Rectal smooth muscle tissue (tissue), 1 donor: ENCODE results near the gene MDK.

Source experiments
- H3K27ac ChIP-seq: one replicate; pipeline ENCODE4 v1.7.0; 2013; ENCODE audit warnings: low read depth, low read length, inconsistent platforms
- H3K27me3 ChIP-seq: one replicate; pipeline ENCODE4 v1.7.0; 2013; ENCODE audit warnings: low read length; ENCODE audit not compliant: control insufficient read depth, insufficient read depth
- H3K36me3 ChIP-seq: one replicate; pipeline ENCODE4 v1.7.0; 2013; ENCODE audit warnings: low read length; ENCODE audit not compliant: control insufficient read depth, insufficient read depth
- H3K4me1 ChIP-seq: one replicate; pipeline ENCODE4 v1.7.0; 2013; ENCODE audit warnings: low read length; ENCODE audit not compliant: control insufficient read depth, insufficient read depth
- H3K4me3 ChIP-seq: one replicate; pipeline ENCODE4 v1.7.0; 2013; ENCODE audit warnings: low read length
- H3K9ac ChIP-seq: one replicate; pipeline ENCODE4 v1.7.0; 2013; ENCODE audit warnings: low read length

Gene MDK

DNA sequence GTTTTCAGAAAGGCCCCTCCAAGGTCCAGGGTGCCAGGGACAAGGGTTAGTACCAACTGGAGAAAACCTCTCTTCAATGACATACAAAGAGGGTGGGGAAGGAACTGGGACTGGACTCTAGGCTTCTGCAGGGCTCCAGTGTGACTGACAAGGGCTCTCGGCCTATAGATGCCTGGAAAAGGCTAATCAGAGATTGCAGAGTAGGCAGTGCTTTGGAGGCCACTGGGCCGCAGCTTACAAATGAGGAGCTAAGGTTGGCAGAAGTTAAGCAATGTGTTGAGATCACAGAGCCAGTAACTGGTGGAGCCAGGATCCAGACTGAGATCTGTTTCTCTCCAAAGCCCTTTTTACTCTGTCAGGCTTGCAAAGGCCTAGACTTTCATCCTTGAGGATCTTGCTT lies 41.7 kb upstream of the MDK start:
- peaks cover 13% of the 10 kb centered on the region for H3K4me1 ChIP-seq
- H3K36me3 ChIP-seq, result no peaks in the 10 kb centered on the region
- H3K9ac ChIP-seq, result no peak overlapping the region
- H3K27me3 ChIP-seq, result no peaks in the 10 kb centered on the region
- H3K4me3 ChIP-seq, result no peak overlapping the region
- H3K27ac ChIP-seq, result no peak overlapping the region

DNA sequence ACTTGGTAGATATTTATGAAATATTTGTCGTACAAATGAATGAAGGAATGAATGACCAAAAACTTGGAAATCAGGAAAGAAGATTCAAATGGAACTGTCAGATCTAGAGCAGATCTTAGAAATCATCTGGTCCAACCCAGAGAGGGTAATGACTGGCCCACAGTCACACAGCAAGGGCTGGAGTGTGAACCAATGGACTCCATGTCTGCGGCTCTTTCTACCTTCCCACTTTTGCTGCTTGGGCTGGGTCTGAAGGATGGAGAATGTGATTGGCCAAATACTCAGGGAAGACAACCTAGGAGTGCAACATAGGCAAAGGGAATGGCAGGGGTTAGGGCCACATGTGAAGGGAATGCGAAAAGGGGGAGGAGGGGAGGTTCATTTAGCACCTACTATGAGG lies 40.0 kb upstream of the MDK start:
- H3K36me3 ChIP-seq, result no peaks in the 10 kb centered on the region
- no peak overlapping the region for H3K9ac ChIP-seq
- H3K4me3 ChIP-seq, result no peak overlapping the region
- no peak overlapping the region for H3K27ac ChIP-seq
- H3K4me1 ChIP-seq, result peaks cover 13% of the 10 kb centered on the region
- no peaks in the 10 kb centered on the region for H3K27me3 ChIP-seq

DNA sequence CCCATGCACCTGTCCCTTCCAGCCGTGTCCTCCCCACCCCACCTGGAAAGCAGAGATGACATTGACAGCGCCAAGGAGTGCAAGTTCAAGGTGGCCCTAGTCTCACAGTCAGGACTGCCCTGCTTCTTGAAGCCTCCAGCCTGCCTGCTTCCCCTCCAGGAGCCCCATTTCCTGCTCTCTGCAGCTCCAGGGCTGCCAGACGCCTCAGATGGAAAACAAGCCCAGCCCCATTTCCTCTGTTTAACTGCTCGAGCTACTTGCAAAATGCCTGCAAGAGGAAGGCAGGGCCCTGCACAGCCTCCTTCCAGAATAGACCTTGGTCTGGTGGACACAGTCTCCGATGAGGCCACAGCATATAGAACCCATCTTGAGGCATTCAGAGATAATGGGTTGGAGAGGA lies 39.2 kb upstream of the MDK start:
- Histone ChIP-seq H3K27ac (no peak overlapping the region), H3K36me3 (no peaks in the 10 kb centered on the region), H3K4me1 (peaks cover 13% of the 10 kb centered on the region), H3K27me3 (no peaks in the 10 kb centered on the region), H3K4me3 (no peak overlapping the region), H3K9ac (no peak overlapping the region)

DNA sequence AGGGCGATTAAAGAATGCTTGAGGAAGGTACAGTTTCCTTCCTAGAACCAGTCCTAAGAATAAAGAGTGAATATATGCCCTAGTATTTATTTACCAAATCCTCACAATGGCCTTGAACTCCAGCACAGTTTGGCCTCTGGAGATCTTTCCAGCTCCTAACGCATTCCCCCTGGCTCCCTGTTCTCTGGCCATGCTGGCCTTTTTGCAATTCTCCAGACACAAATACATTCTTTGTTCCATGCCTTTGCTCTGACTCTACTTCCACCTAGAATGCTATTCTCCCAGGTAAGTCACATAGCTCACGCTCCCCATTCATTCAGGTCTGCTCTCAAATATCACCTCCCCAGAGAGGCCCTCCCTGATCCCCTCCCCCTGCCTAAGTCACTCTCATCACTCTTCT lies 37.9 kb upstream of the MDK start:
- H3K36me3 ChIP-seq, result no peaks in the 10 kb centered on the region
- no peak overlapping the region for H3K9ac ChIP-seq
- no peak overlapping the region for H3K4me3 ChIP-seq
- H3K27ac ChIP-seq, result no peak overlapping the region
- peaks cover 17% of the 10 kb centered on the region for H3K4me1 ChIP-seq
- no peaks in the 10 kb centered on the region for H3K27me3 ChIP-seq

DNA sequence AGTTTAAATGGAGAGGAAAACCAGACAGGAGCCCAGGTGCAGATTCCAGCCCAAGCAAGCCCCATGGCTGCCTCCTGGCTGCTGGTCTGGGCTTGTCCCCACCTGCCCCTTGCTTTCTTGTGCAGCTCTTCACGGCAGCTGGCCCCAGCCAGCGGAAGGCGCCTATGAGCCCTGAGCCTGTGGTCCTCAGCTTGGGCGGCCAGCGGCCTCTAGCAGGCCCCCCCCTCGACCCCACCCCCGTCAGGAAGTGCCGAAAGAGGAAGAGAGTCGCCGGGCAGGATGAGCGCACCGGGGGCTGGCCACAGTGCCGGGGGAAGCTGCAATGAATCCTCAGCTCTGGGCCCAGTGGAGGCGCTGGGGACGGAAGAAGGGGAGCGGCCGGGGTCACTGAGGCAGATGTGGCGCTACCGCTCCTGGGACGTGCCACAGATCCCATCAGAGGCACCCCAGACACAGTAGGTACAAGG lies 36.3 kb upstream of the MDK start:
- H3K4me1 ChIP-seq, result peaks cover 5% of the 10 kb centered on the region

DNA sequence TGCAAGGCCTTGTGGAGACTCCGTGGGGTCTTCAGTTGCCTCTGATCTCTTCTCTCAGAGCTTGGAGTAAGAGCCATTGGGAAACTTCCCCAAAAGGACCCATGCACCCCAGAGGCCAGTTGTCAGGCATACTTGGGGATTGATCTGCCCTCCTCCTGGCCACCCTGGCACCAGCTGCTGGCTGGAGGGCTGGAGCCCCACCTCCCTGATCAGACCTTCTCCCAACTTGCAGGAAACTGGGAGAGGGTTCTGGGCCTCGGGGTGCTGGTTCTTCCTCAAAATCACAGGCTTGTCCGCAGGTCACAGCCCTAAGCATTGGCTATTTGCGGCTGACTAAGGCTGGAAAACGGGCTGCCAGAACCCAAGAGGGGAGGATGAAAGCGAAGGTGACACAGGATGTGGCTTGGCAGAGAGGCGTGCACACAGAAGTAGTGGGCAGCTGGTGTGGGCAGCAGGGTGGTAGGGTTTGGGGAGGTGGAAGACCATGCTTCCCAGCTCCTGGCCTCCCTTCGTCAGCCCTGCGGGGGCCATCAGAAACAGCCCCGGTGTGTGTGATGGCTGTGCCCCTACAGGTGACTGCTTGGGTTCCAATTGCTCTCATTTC lies 35.5 kb upstream of the MDK start:
- peak overlapping the region; percentile 11 for H3K9ac ChIP-seq
- H3K36me3 ChIP-seq, result no peaks in the 10 kb centered on the region
- H3K4me1 ChIP-seq, result peaks cover 5% of the 10 kb centered on the region
- H3K27ac ChIP-seq, result no peak overlapping the region
- no peaks in the 10 kb centered on the region for H3K27me3 ChIP-seq
- H3K4me3 ChIP-seq, result peak overlapping the region; percentile 56

More for the DNA sequence above, 36.3 kb upstream of the MDK start:
- Histone ChIP-seq H3K27me3 (no peaks in the 10 kb centered on the region), H3K27ac (no peak overlapping the region), H3K36me3 (no peaks in the 10 kb centered on the region), H3K9ac (no peak overlapping the region), H3K4me3 (peak overlapping the region; percentile 56)

DNA sequence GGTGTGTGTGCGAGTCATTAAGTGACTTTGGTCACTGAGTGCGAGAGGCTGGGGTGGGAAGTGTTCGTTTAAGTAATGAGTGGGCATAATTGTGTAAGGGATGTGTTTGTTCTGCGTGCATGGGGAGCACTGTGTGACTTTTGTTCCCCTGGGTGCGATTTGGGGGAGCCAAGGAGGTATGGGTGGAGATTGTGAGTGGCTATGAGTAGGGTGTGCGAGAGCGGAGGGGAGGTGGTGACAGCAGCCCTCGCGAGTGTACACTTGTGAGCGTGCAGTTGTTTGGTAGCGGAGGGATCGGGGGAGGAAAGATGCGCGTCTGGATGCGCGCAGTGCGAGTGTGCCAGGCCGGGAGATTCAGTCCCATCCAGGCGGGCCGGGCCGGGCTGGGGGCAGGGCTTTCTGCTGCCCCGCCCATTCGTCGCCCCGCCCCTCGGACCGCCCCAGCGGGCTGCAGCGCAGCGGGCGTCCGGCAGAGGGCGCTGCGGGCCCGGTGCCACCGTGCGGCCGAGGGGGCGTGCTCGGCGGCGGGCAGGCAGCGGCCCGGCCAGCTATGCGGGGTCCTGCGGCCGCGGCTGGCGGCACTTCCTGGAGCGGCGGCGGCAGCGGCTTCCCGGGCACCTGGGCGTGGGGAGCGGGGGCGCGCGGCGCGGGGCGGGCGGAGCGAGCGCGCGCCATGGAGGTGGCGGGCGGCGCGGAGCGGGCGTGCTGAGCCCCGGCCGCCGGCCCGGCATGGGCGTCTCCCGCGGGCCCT lies 34.4 kb upstream of the MDK start, which contains the start of gene DGKZ:
Gene DGKZ, plus strand, starts transcription at position 578 of the 751 bp plus-strand sequence. CDS start 197 bp downstream, outside the sequence.
- H3K4me1 ChIP-seq, result peaks cover 5% of the 10 kb centered on the region
- peak within 1 kb of the TSS; percentile 87 for H3K4me3 ChIP-seq
- no peaks in the 10 kb centered on the region for H3K36me3 ChIP-seq
- H3K9ac ChIP-seq, result peak within 1 kb of the TSS; percentile 67
- no peak within 1 kb of the TSS for H3K27ac ChIP-seq
- H3K27me3 ChIP-seq, result no peaks in the 10 kb centered on the region

DNA sequence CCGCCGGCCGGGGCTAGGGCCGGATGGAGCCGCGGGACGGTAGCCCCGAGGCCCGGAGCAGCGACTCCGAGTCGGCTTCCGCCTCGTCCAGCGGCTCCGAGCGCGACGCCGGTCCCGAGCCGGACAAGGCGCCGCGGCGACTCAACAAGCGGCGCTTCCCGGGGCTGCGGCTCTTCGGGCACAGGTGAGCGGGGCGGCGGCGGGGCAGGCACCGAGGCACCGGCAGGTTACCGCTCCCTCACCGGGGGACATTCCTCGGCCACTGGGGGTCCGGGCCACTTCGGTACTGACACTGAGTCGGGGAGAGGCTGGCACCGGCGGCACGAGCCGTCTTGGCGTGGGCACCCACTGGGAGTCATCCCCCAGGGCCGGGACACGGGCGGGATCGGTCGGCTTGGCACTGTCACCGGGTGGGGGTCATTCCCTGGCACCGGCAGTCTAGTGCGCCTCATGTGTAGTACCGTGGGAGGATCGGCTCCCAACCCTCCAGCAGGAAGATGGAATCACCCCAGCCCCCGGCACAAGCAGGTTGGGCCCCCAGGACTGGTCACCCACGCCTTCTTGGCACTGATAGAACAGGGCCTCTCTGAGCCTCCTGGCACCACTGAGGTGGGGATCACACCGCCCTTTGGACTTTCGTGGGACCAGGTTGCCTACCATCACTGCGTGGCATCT lies 33.7 kb upstream of the MDK start:
- H3K27ac ChIP-seq, result no peak overlapping the region
- H3K27me3 ChIP-seq, result no peaks in the 10 kb centered on the region
- peak overlapping the region; percentile 87 for H3K4me3 ChIP-seq
- H3K4me1 ChIP-seq, result peaks cover 5% of the 10 kb centered on the region
- no peaks in the 10 kb centered on the region for H3K36me3 ChIP-seq
- H3K9ac ChIP-seq, result peak overlapping the region; percentile 67

DNA sequence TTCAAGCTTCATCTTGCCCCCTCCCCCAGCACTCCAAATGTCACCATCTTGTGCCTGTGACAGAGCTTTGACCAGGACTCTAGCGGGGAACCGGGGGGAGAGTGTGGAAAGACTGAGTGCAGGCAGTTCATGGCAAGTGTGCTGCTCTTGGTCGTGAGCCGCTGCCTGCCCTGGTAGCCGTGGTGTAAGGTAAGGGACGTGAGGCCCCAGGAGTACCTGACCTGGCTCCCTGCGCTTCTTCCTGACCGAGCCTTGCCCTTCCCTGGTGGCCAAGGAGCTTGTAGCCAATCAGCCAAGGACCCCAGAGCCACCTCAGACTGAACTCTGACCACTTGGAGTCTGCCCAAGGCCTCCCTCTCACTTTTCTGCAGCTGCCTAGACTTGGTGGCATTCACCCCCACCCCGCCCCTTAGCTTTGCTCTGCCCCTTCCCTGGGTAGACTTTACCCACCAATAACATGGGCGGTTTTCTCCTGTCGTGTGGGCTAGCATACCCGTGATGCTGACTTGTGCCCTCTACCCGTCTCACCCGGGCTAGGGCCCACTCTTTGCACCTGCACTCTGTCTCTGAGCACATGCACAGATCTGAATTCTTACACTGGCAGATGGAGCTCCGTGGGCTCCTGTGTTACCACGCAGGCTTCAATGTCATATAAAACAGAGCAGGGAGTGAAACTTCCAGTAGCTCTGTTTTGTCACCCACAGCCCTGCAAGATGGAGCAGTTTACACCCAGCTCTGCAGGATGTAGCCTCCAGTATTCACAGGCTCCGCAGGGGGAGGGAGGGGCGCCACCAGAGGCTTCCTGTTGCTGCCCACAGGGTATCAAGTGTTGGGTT lies 32.7 kb upstream of the MDK start:
- Histone ChIP-seq H3K4me1 (peaks cover 7% of the 10 kb centered on the region), H3K27ac (no peak overlapping the region), H3K4me3 (peak overlapping the region; percentile 87), H3K27me3 (no peaks in the 10 kb centered on the region), H3K9ac (no peak overlapping the region), H3K36me3 (no peaks in the 10 kb centered on the region)

DNA sequence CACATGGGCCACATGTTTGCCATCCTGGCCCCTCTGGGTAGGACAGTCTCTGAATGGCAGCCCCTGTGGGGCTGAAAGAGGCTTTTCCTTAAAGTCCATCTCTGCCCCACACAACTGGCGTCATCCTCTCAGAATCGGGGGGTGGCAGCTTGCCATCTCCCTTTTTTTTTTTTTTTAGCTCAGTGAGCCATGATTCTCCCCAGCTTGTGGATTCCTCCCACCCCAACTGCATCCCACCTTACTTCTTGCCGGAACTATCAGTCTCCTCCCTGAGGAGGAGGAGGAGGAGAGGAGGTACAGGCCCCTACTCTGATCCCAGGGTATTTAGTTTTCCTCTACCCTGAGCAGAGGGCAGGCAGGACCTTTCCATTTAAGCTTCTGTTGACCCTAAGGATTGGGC lies 30.8 kb upstream of the MDK start:
- no peak overlapping the region for H3K9ac ChIP-seq
- no peaks in the 10 kb centered on the region for H3K27me3 ChIP-seq
- no peak overlapping the region for H3K27ac ChIP-seq
- H3K4me3 ChIP-seq, result no peak overlapping the region
- peaks cover 7% of the 10 kb centered on the region for H3K4me1 ChIP-seq
- H3K36me3 ChIP-seq, result no peaks in the 10 kb centered on the region

DNA sequence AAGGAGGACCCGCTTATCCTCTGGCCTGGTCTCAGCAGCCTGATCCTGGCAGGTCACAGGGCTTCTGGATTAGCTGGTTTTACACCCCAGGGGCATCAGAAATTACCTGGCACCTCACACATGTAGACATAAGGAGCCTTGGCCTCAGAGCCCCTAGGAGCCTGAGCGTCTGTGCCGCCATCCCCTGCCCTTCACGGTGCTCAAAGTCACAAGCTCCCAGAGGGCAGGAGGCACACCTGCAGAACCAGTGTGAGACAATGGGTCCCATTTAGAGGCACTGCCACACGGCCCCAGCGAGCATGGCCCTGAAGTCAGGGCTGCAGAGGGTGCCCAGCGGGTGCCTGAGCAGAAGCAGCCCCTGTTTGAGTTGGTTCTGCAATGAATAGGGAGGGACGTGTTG lies 30.3 kb upstream of the MDK start:
- Histone ChIP-seq H3K4me3 (no peak overlapping the region), H3K36me3 (no peaks in the 10 kb centered on the region), H3K4me1 (peaks cover 7% of the 10 kb centered on the region), H3K27ac (no peak overlapping the region), H3K27me3 (no peaks in the 10 kb centered on the region), H3K9ac (no peak overlapping the region)

DNA sequence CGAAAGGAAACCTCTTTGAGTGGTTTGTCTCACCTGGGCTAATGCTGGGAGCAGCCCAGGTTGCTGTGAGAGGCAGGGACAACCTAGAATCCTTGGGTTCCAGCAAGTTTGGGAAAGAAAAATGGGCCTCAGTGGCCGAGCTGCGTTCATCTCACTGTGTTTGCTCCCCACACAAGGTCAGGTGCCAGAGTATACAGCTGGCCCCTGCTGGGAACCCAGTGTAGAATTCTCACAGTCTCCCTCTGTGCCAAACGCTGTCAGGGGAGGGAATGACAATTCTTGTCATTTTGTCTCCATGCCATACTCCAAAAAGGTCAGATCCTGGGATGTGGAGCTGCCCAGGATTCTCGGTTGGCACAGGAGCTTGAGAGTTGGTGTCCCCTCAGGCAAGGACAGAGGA lies 29.9 kb upstream of the MDK start:
- Histone ChIP-seq H3K27me3 (no peaks in the 10 kb centered on the region), H3K36me3 (no peaks in the 10 kb centered on the region), H3K27ac (no peak overlapping the region), H3K9ac (no peak overlapping the region), H3K4me1 (peaks cover 7% of the 10 kb centered on the region), H3K4me3 (no peak overlapping the region)
